ENCODE data around the gene MIR17HG. TPM values are rescaled to one million over a fixed set of nuclear protein-coding genes. Genes with fewer than 3 reads are reported as not detected.
"Not testable (repeated sequence)": the region's sequence is repeated elsewhere in the genome, so short reads cannot be mapped to it uniquely, and the experiment has no call there.

MIR17HG gene
- 8.2 and 9.4 TPM in 2 replicates for total RNA-seq

DNA sequence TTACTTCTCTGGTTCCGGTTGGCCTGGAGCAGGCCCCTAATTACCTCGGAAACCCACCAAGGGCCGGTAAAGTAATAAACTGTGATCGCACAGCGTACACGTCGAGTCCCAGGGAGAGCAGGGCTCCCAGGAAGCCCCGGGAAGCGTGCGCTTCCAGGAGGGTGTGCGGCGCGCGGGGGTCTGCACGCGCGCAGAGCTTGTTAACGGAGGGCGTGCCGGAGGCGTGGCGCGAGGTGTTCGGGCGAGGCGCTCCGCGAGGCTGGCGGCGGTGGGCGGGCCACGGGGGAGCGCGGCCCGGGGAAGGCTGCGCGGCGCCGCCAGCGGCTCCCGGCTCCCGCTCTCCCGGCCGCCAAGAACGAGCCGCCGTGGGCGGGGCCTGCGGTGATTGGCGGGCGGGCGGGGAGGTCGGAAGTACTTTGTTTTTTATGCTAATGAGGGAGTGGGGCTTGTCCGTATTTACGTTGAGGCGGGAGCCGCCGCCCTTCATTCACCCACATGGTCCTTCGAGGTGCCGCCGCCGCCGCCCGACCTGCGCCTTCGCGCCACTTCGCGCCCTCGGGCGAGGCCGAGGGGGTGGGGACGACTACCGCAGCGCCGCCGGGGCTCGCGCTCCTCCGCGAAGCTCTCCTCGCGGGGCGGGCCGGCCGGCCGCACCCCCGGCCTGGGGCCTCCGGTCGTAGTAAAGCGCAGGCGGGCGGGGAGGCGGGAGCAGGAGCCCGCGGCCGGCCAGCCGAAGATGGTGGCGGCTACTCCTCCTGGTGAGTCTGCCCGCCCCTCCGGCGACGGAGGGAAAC, at the start of gene MIR17HG:
Gene MIR17HG, plus strand, starts transcription at position 486 of the 794 bp plus-strand sequence.
- DNase-seq (ENCODE audit: low read depth, low spot score): peak; percentile 57

DNA sequence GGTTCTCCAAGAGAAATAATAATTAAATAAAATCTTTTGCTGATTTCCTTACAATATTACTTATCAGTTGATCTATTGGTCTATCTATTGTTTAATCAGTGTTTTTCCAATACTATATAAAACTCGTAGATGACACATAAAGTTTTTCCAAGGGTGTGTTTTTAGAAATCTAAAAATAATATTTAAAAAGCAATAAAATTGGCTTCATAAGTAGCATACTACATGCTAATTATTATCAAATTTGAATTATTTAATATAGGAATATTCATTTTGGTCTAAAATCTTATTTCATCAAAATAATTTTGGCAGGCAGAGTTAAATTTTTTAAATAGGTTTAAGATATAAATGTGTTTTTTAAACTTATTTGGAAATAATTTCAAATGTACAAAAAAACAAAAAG, 49.4 kb upstream of the MIR17HG start:
- no peak for DNase-seq (ENCODE audit: low read depth, low spot score)

DNA sequence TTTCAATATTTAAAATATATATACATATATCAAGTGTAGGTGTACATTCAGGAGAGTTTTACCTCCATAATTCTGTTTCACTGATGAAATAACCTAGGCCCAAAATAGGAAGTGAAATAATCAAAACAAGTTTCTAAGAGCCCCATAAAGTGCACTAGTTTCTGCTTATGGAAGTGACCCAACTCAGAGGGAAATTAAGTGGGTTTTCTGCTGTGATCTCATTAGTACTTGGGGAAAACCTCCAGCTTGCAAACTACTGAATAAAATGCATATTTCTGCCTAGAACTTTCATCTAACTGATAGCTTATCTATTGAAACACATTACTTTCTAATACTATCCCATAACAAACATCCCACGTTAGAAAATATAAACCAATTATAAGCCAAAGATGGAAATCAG, 45.4 kb upstream of the MIR17HG start:
- no peak for DNase-seq (ENCODE audit: low read depth, low spot score)

DNA sequence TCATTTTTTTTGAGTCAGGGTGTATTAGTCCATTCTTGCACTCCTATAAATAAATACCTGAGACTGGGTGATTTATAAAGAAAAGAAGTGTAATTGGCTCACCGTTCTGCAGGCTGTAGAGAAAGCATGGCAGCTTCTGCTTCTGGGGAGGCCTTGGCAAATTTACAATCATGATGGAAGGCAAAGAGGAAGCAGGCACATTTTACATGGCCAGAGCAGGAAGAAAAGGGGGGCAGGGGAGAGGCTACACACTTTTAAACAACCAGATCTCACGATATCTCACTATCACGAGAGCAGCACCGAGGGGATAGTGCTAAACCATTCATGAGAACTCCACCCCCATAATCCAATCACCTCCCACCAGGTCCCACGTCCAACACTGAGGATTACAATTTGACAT, 44.5 kb upstream of the MIR17HG start:
- no peak for DNase-seq (ENCODE audit: low read depth, low spot score)

DNA sequence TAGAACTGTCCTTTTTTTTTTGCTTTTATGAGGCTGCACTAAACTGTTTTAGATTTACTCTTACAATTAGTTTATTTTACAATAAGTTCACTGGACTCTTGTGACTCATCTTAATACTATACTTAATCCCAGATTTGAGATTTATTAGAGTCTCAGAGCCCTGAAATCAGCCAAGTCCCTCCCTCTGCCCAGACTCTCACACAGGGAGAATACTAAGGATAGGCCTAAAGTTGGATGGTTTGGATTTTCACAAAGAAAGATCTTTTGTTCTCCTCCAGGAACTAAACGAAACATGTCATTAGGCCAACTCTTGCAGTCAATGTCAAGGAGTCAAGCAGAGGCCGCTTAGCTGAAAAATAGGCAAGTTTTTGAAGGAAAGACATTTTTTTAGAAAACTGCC, 42.7 kb upstream of the MIR17HG start:
- no peak for DNase-seq (ENCODE audit: low read depth, low spot score)

DNA sequence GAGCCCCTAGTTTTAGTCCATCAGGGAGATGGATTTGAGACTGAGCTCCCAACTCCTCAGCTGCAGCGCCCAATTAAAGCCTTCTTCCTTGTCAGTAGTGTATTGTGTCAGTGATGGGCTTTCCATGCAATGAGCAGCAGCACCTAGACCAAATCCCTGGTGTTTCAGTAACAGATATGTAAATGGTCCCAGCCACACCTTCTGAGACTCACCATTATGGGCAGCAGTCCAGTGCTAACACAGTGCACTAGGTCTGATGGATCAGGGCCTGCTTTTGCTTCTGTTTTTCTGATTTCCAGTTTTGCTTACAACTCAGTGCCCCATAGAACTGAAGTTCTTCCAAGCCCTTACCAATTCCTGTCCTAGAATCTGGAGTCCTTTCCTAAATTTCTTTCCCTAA, 41.8 kb upstream of the MIR17HG start:
- no peak for DNase-seq (ENCODE audit: low read depth, low spot score)

DNA sequence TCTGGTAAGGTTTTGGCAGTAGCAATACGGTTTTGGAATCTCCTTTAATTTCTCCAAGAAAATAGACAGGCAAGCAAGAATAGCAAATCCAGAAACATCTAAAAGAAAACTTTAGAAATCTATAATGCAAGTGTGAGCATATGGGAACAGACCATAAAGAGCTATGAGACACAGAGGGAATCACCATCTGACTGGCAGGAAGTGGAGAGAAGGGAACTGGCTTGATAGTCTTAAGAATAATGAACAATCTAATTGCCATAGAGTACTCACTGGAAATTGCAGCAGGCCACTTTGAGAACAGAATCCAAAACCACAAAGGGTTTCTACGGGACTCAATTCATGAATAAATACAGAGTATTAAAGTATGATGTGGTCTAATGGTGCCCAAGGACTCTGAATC, 39.6 kb upstream of the MIR17HG start:
- DNase-seq (ENCODE audit: low read depth, low spot score): no peak

DNA sequence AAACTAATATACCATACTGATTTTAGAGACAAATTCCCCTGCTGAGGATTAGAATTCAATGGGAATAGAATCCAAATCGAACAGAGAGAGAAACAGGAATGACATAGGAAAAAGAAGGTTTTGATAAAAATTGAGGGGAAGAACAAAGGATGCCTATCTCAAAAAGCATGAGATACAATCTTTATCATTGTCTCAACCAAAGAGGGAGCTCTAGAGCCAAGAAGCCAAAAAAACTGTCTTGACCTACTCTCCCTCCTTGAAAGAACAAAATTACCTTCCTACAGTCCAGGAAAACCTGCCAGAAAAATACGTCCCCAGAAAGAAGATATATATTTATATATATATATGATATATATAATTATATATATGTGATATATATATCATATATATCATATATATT, 39.2 kb upstream of the MIR17HG start:
- no peak for DNase-seq (ENCODE audit: low read depth, low spot score)

DNA sequence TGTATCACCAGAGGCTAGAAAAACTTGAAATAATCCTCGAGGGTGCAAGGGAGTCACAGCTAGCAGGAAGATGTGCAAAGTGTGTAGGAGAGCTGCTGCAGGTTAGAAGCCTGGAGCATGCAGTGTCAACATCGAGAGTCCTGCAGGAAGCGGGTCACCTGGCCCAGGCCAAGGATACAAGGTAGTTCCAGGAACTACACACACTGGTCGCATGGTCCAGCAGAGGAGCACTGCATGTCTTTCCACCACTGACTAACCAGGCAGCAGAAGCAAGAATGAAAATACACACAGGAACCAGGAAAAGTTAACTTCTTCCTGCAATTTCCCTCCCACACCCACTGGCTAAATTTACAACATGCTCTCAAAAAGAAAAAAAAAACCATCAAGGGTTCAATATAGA, 36.0 kb upstream of the MIR17HG start:
- DNase-seq (ENCODE audit: low read depth, low spot score): no peak

DNA sequence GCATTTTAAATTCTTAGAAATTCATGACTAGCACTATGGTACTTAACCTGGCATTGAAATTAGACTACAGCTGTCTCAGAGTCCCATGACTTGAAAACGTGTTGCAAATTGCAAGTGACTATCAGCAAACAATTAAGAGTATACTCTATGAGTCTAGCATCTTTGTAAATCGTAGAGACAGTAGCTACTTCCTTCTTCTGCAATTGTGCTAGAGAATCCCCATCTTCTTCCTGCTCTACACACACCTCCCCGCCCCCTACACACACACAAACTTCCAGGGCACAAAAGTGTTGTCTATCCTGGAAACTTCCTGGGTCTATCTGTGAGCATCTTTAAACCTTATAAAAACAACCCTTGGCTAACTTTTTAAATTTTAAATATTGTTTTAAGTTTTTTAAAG, 35.2 kb upstream of the MIR17HG start:
- DNase-seq (ENCODE audit: low read depth, low spot score): no peak

DNA sequence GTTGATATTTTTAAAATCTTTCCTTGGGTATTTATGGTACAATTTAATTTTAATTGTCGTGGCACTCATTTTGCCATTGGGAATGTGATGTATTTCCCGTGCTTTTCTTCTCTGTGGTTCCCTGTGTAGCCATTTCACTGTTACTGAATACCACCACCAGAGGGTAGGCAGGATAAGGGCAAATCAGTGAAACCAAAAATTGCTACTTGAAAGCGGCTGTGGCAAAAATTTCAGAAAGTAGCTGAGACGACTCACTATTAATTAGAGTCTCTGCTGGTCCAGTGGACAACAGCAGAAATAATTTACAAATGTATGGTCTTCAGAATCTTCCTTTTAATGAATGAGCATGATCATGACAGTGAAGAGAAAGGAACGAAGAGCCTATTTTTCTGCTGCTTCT, 34.4 kb upstream of the MIR17HG start:
- DNase-seq (ENCODE audit: low read depth, low spot score): no peak

DNA sequence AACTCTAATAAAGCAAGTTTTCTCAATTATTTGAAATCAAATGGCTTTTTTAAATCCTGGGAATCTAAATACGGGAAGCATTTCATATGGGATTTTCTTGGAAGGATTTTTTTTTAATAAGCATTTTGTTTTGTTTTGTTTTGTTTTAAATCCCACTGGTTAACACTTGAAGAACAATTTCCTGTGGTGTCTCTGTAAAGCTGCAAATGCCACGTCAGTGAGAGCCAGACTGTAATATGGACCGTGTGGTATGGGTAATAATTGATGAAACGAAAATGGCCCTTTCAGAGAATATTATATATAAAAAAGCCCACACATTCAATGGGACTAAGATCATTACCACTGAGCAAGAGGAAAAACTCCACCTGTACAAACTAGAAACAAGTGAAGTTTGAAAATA, 33.9 kb upstream of the MIR17HG start:
- DNase-seq (ENCODE audit: low read depth, low spot score): no peak

DNA sequence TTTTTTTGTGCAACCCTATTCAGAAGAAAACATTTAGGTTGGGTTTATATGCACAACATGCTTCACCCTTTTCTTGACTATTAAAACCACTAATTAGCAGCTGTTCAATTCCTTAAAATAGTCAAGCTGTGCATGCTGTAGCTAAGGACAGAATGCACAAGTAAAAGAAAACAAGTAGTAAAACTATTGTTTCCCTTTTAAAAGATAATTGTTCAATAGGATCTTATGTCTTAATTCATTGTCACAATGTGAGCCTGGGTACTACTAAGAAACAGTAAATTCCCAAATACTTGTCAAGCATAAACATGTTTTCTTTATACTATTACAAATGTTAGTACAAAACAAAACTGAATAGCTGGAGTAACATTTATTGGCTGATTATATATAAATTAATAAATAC, 32.6 kb upstream of the MIR17HG start:
- DNase-seq (ENCODE audit: low read depth, low spot score): no peak

DNA sequence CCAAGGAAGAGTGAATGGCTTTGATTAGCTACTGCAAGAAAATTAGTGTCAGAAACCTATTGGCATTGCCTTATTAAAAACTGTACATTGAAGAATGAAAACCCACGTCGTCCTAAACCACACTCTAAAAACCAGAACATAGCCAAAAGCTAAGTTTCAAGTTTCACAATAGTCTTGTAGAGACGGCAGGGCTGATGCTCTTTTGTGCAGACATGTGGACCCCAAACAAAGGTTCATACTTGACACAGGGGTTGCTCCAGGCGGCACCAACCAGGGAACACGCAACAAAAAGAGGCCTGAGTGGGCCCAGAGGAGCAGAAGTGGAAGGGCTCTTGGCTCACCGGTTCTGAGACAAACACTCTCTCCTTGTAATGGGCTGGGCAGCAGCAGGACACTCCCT, 28.6 kb upstream of the MIR17HG start:
- no peak for DNase-seq (ENCODE audit: low read depth, low spot score)

DNA sequence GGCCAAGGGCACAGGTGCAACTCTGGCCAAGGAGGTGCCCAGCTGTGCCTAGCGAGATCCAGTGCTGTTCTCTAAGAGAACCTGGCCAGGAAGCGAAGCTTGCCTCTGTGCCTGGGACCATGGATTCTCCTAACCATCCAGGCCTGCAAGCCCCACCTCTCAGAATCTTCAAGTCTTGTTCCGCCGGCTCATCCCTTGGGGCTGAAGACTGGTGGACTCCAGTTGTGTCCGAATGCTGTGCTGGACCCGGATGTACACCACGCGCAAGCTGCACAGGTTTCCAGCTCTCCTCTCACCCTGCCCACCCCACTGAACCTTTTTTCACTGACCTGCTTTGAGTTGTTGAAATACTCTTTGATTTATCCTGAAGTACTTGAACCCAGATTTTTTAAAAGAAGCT, 27.5 kb upstream of the MIR17HG start:
- no peak for DNase-seq (ENCODE audit: low read depth, low spot score)

DNA sequence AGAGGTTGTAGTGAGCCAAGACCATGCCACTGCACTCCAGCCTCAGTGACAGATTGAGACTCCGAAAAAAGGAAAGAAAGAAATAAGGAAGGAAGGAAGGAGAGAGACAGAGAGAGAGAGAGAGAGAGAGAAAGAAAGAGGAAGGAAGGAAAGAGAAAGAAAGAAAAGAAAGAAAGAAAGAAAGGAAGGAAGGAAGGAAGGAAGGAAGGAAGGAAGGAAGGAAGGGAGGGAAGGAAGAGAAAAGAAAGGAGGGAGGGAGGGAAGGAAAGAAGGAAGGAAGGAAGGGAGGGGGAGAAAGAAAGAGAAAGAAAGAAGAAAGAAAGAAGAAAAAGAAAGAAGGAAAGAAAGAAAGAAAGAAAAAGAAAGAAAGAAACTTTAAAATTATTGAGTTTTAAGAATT, 26.5 kb upstream of the MIR17HG start:
- DNase-seq (ENCODE audit: low read depth, low spot score): not testable (repeated sequence)

DNA sequence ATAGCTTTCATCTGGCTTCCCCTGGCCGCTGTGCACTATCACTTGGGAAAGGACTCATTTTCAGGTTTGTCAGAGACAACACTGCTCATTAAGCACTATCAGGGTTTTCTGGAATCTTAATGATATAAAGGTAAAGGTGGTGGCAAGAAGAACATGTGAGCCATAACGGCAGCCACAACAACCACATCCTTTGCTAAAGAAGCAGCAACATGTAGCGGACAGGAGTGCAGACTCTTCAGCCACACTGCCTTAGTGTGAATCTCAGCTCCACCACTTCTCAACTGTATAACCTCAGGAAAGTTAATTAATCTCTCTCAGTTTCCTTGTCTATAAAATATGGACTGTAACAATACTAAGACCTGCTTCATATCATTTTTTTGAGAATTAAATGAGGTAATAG, 24.1 kb upstream of the MIR17HG start:
- DNase-seq (ENCODE audit: low read depth, low spot score): no peak

DNA sequence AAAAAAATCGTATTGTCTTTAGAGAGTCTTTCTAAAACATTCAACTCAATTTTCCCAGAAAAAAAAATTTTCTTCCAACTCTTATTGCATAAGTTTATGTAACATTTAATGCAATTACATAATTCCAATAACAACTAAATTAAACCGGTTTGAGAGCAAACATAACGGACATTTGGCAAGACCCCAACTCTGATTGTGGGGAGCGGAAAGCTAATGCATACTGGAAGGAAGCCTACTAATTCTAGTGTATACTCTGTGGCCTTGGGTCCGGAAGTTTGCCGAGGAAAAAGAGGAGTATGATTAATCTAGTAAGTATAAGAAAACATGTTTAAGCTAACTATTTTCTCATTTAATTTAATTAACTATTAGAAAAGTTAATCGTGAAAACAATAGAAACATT, 21.3 kb upstream of the MIR17HG start:
- DNase-seq (ENCODE audit: low read depth, low spot score): no peak

DNA sequence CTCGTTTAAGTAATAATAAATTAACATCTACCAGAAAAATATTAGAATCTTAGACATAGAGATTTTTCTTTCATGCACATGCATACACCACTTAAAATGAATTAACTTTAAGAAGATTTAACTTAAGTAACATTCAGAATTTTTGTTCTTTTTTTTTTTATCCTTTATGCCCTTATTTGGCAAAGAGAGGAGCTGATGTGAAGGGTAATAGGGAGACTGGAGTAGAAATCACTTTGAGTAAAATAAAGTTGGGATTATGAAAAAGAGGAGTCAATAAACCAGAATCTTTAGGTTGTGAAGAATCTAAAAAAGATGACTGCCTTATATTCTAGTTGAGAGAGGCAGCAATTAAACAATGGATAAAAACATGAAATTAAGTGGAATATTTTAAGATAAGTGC, 18.8 kb upstream of the MIR17HG start:
- DNase-seq (ENCODE audit: low read depth, low spot score): no peak

DNA sequence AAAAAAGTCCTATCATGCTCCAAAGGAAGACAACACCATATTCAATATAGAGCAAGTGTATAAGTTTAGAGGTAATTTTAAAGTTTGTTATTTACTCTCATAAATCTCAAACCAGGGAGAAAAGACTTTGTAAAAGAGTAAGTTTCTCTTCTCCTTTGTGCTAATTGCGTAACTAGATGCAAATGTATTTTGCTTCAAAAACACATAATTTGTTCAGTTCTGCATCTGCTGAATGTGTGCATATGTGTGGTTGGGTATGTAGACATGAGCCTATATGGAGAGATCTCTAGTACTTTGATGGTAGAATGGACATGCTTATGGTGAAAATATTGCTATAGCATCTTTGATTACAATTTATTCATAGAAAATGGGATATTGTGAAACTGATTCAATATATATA, 17.8 kb upstream of the MIR17HG start:
- no peak for DNase-seq (ENCODE audit: low read depth, low spot score)

DNA sequence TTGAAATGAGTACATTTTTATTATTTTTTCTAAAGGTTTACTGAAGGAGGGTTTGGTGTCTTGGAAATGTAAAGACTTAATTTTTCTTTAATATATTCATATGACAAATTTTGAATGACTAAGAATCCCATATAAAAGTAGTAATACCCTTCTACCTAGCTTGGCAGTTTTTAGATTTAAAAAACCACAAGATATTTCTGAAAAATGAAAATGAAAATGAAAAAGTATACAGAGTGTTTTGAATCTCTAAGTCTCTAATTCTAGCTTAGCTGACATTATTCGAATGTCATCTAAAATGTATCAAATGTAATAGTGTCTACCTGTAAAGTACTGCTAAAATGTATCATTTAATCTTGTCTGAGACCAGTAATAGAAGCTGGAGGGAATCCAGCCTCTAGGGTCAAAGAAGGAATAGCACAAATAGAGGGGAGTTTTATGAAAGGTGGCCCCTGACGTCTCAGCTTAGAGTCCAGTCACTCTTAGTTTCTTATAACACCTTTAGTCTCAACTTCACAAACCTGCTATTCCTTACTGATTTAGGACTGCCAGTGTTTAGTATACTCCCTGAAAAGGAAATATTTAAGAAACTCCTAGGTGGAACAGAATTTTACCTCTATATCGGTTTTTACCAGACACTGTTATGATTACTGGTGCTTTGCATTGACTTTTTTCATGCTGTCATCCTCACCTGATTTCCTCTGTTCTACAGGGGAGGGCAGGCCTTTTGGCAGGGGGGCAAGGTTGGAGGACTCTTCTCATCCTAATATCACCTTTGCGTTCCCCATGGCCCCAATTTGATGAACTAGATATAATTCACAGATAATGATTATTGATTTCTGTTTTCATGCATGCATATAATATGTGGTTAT, 16.2 kb upstream of the MIR17HG start:
- DNase-seq (ENCODE audit: low read depth, low spot score): no peak

DNA sequence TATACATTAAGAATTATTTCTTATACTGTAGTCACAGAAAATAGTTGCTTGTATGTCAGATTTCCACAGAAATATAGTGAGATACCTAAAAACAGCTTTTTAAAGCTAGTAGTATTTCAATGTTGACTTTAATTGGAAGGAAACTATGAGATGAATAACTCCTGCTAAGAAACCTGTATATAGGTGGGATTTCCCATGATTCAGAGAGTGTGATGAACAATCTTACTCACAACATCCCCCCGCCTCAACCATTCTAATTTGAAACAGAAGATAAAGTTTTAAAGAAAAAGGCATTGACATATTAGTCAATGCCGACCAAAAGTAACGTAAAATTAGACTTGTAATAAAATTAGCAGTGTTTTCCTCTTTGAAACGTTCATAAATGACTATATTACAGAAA, 1.4 kb upstream of the MIR17HG start:
- DNase-seq (ENCODE audit: low read depth, low spot score): no peak

DNA sequence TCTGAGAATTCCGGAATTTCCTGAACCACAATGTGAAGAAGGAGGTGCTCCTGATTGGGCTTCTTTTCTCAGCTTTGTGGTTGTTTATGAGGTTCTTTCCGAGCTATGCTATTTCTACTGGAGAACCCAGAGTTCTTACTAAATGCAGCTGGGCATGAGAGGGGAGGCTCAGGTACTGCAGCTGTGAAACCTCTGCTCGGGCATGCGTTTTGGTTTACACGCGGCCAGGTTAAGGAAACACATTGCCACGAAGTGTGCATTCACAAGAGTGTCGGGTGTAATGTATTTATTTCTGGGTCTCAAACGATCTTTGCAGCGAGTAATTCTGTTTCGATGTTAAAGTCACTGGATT, 661 bp upstream of the MIR17HG start:
- no peak for DNase-seq (ENCODE audit: low read depth, low spot score)

All from pulmonary artery endothelial cell (primary cell).